GM12865 (cell line): ENCODE data around the gene PIEZO1.

ENCODE experiments used
- DNase-seq: peaks from one replicate; pipeline ENCODE4 v3.0.0; 2010; ENCODE audit warnings: low read depth
- H3K4me3 ChIP-seq: 2 replicates; pipeline ENCODE4 v1.5.1; 2011; ENCODE audit warnings: mild to moderate bottlenecking, low read depth, low read length, control low read depth
- TF ChIP-seq, protein P1 (sequence below): IDR thresholded peaks from 2 replicates; pipeline ENCODE4 v1.5.1; 2011; ENCODE audit warnings: low read length, control low read depth, low read depth, inconsistent platforms; ENCODE audit not compliant: insufficient read depth; ENCODE audit errors: missing control alignments

PIEZO1 gene

DNA sequence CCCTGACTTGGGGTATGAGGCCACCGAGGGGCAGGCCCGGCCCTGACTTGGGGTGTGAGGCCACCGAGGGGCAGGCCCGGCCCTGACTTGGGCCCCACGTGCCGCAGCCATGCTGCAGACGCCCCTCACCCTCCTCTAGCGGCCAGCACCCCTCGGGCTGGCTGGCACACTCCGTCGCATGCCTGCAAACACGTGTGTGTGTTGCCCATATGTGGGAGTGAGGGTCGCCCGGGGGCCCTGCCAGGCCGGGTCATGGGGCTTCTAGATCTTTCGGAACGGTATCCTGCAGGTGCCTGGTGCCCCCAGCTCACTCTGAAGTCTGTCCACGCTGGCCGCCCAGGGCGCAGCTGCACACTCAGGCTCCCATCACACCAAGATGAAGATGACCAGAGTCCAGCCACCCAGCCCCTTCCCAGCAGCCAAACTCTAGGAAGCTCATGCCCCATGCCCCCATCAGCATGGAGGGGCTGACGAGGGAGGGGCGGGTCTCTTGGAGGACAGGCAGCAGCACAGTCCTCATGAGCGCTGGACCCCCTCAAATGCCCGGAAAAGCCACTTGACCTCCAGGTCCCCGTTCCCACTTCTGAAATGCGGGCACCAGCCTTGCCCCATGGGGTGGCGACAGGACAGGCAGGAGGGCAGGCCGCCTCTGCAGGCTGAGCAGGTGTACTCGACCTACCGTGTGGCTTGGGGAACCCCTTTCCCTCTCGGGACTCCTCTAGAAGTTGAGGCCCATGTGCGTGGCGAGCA, 44.9 kb downstream of the PIEZO1 start:
- H3K4me3 ChIP-seq: no peak overlapping the region
- DNase-seq: no peak
- TF ChIP-seq, protein P1, sequence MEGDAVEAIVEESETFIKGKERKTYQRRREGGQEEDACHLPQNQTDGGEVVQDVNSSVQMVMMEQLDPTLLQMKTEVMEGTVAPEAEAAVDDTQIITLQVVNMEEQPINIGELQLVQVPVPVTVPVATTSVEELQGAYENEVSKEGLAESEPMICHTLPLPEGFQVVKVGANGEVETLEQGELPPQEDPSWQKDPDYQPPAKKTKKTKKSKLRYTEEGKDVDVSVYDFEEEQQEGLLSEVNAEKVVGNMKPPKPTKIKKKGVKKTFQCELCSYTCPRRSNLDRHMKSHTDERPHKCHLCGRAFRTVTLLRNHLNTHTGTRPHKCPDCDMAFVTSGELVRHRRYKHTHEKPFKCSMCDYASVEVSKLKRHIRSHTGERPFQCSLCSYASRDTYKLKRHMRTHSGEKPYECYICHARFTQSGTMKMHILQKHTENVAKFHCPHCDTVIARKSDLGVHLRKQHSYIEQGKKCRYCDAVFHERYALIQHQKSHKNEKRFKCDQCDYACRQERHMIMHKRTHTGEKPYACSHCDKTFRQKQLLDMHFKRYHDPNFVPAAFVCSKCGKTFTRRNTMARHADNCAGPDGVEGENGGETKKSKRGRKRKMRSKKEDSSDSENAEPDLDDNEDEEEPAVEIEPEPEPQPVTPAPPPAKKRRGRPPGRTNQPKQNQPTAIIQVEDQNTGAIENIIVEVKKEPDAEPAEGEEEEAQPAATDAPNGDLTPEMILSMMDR: no peak

DNA sequence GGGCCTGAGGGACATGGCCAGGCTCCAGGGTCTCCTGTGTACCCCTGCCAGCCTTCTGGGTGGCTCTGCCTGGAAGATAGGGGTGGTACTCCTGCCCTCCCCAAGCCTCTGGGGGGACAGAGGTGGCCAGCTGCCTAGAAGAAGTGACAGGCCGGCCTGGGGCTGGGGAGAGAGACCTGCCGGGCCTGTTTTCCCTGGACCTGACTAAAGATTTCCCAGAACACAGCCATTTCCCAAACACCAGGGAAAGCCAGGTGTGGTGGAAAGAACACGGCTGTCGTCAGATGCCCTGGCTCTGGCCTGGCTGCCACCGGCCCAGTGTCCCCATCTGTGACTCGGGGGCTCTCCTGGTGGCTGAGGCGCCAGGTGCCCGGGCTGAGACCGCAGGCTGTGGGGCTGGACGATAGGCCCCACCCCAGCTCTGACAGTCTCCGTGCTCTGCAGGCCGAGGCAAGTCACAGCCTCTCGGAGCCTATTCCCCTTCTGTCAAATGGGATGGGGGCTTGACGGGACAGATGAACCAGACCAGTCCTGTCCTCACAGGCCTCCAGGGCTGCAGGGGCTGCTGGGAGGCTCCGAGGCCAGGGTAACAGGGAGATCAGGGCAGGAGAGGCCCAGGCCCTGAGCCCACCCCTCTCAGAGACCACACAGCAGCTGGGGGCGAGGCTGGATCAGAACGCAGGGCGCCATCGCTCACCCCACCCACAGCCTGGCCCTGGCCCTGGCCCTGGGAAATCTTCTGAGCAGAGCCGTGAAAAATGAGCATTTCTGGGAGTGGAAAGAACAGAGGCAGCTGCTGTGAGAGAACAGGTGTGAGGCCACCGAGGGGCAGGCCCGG, 45.7 kb downstream of the PIEZO1 start:
- no peak overlapping the region for H3K4me3 ChIP-seq
- TF ChIP-seq, protein P1: no peak
- DNase-seq: no peak

DNA sequence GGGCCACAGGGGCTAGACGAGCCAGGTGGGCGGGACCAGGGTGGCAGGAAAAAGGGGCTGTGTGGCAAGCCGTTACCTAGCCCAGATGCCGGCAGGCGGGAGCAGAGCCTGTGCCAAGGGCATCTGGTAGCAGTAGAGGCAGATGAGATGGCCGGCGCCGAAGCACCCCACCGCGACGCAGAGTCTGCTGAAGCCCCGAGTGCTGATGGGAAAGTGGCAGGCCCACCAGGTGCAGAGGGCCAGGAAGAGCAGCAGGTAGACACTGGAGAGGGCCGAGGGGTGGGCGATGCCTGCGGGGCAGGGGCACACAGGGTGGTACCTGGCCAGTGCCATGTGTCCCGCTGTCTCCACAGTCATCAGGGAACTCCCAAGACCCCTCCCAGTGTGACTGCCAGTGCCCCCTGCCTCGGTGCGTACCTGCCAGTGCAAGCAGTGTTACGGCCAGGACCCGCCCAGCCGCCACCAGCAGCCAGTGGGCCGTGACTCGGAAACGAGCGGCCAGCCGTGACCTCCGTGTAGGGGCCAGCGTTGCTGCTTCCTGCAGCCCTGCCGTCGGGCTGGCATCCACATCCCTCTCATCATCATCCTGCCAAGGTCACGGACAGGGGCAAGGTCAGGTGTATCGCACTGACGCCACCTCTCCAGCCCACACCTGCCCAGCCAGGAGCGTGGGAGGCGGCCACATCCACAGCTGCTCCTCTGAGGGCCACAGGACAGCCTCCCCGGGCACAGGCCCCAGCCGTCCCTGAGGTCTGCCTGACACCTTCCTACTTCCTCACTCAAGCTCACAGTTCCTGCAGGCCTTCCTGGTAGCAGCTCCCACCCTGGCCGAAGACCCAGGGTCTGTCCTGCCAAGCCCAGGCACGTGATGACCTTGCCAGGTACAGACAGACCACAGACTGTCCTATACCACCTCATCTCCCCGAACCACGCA, 46.6 kb downstream of the PIEZO1 start:
- H3K4me3 ChIP-seq: no peak overlapping the region
- TF ChIP-seq, protein P1: no peak
- no peak for DNase-seq

DNA sequence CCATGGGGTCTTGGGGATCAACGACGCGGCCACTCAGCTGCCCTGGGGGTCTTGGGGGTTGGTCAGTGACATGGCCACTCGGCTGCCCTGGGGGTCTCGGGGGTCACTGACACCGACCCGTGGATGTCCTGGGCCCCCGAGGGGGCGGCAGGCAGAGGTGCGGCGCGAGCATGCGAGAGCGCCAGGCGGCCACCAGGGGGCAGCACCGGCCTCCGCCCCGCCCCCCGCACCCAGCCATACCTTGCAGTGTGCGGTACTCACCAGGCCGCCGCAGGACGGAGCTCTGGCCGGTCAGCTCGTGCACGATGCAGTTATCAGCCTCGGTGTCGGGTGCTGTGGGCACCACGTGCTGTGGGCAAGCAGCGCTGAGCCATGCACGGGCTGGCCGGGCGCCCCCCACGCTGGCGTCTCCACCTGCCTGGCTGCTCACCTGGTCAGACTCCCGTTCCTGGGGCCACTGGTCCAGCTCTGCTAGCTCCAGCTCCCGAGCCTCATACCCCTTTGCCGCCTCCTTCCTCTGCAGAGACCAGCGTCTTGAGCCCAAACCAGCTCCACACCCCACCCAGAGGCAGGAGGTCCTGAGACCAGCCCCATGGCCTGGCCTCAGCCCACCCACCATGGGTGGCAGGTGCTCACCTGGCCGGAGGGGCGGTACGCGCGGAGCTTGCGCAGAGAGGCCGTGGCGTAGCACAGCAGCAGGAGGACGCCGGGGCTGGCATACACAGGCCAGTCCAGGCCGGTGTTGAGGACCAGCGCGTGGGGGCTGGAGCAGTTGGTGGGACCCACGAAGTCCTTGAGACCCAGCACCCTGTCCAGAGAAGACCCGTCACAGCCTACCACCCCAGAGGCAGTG, 47.5 kb downstream of the PIEZO1 start:
- TF ChIP-seq, protein P1: peak; percentile 89
- no peak overlapping the region for H3K4me3 ChIP-seq
- DNase-seq: peak; percentile 85

DNA sequence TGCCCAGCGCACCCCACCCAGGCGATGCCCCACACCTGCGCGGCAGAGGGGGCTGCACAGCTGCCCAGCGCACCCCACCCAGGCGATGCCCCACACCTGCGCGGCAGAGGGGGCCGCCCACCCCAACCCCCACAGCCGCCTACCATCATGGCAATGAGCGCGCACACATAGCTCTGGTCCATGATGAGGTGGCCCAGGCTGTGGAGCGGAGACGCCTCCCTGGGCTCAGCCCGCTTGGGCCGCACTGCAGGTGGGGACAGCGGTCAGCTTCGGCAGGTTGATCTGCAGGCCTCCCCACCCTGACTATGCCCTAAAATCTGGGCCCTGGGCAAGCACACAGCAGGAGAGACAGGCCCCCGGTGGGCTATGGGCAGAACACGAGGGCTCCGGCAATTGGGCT, 48.5 kb downstream of the PIEZO1 start:
- TF ChIP-seq, protein P1: no peak
- no peak overlapping the region for H3K4me3 ChIP-seq
- no peak for DNase-seq

DNA sequence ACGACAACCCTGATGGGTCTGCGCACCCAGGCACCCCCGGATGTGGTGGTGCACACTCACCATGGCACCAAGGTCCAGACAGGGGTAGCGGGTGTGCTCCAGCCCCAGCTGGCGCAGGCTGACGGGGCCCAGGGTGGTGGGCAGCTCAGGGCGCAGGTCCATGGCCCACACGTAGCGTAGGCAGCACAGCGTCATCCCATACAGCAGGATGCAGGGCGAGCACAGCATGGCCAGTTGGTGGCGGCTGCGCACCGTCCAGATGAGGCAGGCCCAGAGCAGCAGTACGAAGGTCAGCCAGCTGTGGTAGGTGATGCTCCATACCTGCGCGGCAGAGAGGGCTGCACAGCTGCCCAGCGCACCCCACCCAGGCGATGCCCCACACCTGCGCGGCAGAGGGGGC, 48.9 kb downstream of the PIEZO1 start:
- TF ChIP-seq, protein P1: no peak
- H3K4me3 ChIP-seq: no peak overlapping the region
- DNase-seq: no peak
